ENCODE measurements around the gene PPP4R3A. TPM values are rescaled to one million over a fixed set of nuclear protein-coding genes. Genes with fewer than 3 reads are reported as not detected.
A peak's percentile ranks its signal among the peaks of the same experiment; 100 is the strongest.

The PPP4R3A gene
- total and polyA plus RNA-seq, 2 donors from 2014 or later, result 29.0 to 86.5 TPM

GRCh38 chr14:91413547-91414474, 96.3 kb downstream of the PPP4R3A start:
- no peaks in the 10 kb centered on the region for H3K9me3 ChIP-seq (ENCODE audit: control insufficient read depth in 2 of 3, insufficient read depth in 1 of 3, low read length in 3 of 3)
- intact Hi-C loops (cut with DNase I), result no loop called here
- peak overlapping the region; percentile 33 to 49 for H3K27ac ChIP-seq (ENCODE audit: low read depth in 2 of 2, low read length in 2 of 2)
- H3K4me3 ChIP-seq (ENCODE audit: low read length in 3 of 3), result no peak overlapping the region
- no peaks in the 10 kb centered on the region for H3K36me3 ChIP-seq (ENCODE audit: control insufficient read depth in 2 of 3, insufficient read depth in 3 of 3, low read length in 3 of 3)
- FAIRE-seq (no peak), DNase-seq (peak in 1 of 5 donors; percentile 44)
- no peaks in the 10 kb centered on the region for H3K27me3 ChIP-seq (ENCODE audit: control insufficient read depth, insufficient read depth, low read length)
- no peak overlapping the region for H3K9ac ChIP-seq (ENCODE audit: low read length in 3 of 3)
- peaks cover 8 to 22% (median 10%) of the 10 kb centered on the region in 3 donors for H3K4me1 ChIP-seq (ENCODE audit: control insufficient read depth in 2 of 3, insufficient read depth in 2 of 3, low read depth in 1 of 3, low read length in 3 of 3)
- TF ChIP-seq CTCF (IDR thresholded peaks at IDR 0.05; ENCODE audit: borderline replicate concordance, extremely low read depth, insufficient read depth), result no peak

DNA sequence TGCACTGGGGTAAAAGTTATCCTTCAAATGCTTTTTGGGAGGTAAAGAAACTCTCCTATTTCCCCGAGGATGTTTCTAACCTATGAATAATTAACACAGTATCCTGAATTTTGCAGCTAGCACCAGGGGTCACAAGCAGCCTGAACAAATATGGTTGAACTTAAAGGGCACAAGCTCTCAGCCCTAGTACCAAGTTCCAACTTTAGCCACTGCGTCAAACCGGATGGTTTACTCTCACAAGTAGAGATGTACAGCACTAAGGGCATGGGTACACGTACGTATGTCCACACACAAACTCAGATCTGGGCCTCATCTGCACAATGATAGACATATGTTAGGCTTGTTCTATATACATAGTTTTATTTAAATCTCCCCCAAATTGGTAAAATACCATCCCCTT, 97.2 kb downstream of the PPP4R3A start:
- FAIRE-seq, result no peak
- H3K4me1 ChIP-seq (ENCODE audit: control insufficient read depth in 2 of 3, insufficient read depth in 2 of 3, low read depth in 1 of 3, low read length in 3 of 3), result peaks cover 4 to 15% (median 10%) of the 10 kb centered on the region in 3 donors
- intact Hi-C loops (cut with DNase I), result no loop called here
- peaks cover 0 to 3% (median 0%) of the 10 kb centered on the region in 3 donors for H3K36me3 ChIP-seq (ENCODE audit: control insufficient read depth in 2 of 3, insufficient read depth in 3 of 3, low read length in 3 of 3)
- TF ChIP-seq CTCF (IDR thresholded peaks at IDR 0.05; ENCODE audit: borderline replicate concordance, extremely low read depth, insufficient read depth), result no peak
- H3K4me3 ChIP-seq (ENCODE audit: low read length in 3 of 3), result no peak overlapping the region
- no peak overlapping the region for H3K27ac ChIP-seq (ENCODE audit: low read depth in 2 of 2, low read length in 2 of 2)
- H3K27me3 ChIP-seq (ENCODE audit: control insufficient read depth, insufficient read depth, low read length), result no peaks in the 10 kb centered on the region
- no peaks in the 10 kb centered on the region for H3K9me3 ChIP-seq (ENCODE audit: control insufficient read depth in 2 of 3, insufficient read depth in 1 of 3, low read length in 3 of 3)
- no peak overlapping the region for H3K9ac ChIP-seq (ENCODE audit: low read length in 3 of 3)
- DNase-seq, result no peak

DNA sequence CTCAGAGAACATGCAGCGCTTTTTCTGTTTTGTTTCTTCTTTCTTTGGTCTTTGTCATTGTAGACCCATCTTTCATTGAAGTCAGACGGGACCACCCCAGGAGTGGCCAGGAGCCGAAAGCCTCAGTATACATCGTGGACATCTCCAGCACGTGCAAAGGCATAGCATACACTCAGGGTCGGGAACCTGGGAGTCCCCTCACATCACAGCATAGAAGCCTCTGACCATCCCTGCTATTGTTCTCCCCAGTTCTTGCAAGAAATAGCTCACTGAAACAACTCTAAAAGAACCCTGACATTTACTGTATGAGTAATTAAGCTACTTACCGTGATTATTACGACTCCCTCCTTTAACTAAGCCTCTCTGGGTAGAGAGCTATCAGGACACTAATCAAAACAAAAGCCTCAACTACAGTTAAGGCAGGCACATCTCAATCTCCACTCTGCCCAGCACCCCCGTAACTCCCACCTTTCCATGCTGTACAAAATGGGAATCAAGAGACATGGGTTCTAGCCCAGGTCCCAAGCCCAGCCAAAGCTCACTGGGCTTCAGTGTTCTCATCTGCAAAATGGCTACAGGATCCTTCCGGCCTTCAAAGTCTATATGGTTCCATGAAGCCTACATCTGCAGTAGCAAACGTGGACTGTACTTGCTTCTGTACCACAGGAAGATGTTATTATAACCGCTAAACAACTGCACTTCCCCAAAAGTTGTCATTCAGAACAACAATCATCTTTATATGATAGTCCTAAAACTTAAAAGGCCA, 99.2 kb downstream of the PPP4R3A start:
- Histone ChIP-seq H3K27ac (ENCODE audit: low read depth in 2 of 2, low read length in 2 of 2) (no peak overlapping the region), H3K36me3 (ENCODE audit: control insufficient read depth in 2 of 3, insufficient read depth in 3 of 3, low read length in 3 of 3) (peaks cover 0 to 5% (median 0%) of the 10 kb centered on the region in 3 donors), H3K4me3 (ENCODE audit: low read length in 3 of 3) (no peak overlapping the region), H3K27me3 (ENCODE audit: control insufficient read depth, insufficient read depth, low read length) (no peaks in the 10 kb centered on the region), H3K4me1 (ENCODE audit: control insufficient read depth in 2 of 3, insufficient read depth in 2 of 3, low read depth in 1 of 3, low read length in 3 of 3) (peaks cover 4 to 8% (median 7%) of the 10 kb centered on the region in 3 donors), H3K9ac (ENCODE audit: low read length in 3 of 3) (no peak overlapping the region), H3K9me3 (ENCODE audit: control insufficient read depth in 2 of 3, insufficient read depth in 1 of 3, low read length in 3 of 3) (no peaks in the 10 kb centered on the region)
- no peak for FAIRE-seq
- no peak for TF ChIP-seq CTCF (IDR thresholded peaks at IDR 0.05; ENCODE audit: borderline replicate concordance, extremely low read depth, insufficient read depth)
- intact Hi-C loops (cut with DNase I), result no loop called here
- DNase-seq, result no peak

Measured in kidney (tissue), 14 donors.